Bronchial epithelial cell (primary cell): Measurements from ENCODE around the gene URGCP. TPM values are rescaled to one million over a fixed set of nuclear protein-coding genes. Genes with fewer than 3 reads are reported as not detected.
"Not testable (repeated sequence)": the region's sequence is repeated elsewhere in the genome, so short reads cannot be mapped to it uniquely, and the experiment has no call there.

Experiments used
- DNase-seq: peaks from one replicate; pipeline ENCODE4 v3.0.0-alpha.2; 2010; ENCODE audit warnings: low read depth
- FAIRE-seq: peaks from 2 replicates; lab custom pipeline; 2011; peaks lifted over from hg19 to GRCh38; lab: Jason Lieb, UNC
- H3K27me3 ChIP-seq: 2 replicates; pipeline ENCODE4 v1.5.1; 2011; ENCODE audit warnings: low read length; ENCODE audit not compliant: control insufficient read depth, insufficient read depth
- H3K36me3 ChIP-seq: 2 replicates; pipeline ENCODE4 v1.5.1; 2011; ENCODE audit warnings: low read length; ENCODE audit not compliant: control insufficient read depth, insufficient read depth
- H3K4me3 ChIP-seq: 2 replicates; pipeline ENCODE4 v1.5.1; 2011; ENCODE audit warnings: mild to moderate bottlenecking, low read depth, low read length, control low read depth
- total RNA-seq: library from RNA; depleted of rRNA; stranded (reverse); fragments of >200 nt; gene quantifications from 2 replicates; pipeline ENCODE4 v1.2.1, GENCODE V29; 2014
- TF ChIP-seq, protein P1 (sequence below): IDR thresholded peaks from 2 replicates; pipeline ENCODE4 v1.5.1; 2011; ENCODE audit warnings: mild to moderate bottlenecking, moderate library complexity, low read length, control low read depth, inconsistent platforms; ENCODE audit not compliant: insufficient read depth, severe bottlenecking

URGCP gene
- total RNA-seq, 1 donor from 2014 or later, result 31.3 TPM

GRCh38 chr7:43838201-43838658, 68.2 kb downstream of the URGCP start:
- Histone ChIP-seq H3K36me3 (no peaks in the 10 kb centered on the region), H3K4me3 (no peak overlapping the region), H3K27me3 (no peaks in the 10 kb centered on the region)
- FAIRE-seq, result no peak
- DNase-seq, result no peak
- TF ChIP-seq, protein P1, sequence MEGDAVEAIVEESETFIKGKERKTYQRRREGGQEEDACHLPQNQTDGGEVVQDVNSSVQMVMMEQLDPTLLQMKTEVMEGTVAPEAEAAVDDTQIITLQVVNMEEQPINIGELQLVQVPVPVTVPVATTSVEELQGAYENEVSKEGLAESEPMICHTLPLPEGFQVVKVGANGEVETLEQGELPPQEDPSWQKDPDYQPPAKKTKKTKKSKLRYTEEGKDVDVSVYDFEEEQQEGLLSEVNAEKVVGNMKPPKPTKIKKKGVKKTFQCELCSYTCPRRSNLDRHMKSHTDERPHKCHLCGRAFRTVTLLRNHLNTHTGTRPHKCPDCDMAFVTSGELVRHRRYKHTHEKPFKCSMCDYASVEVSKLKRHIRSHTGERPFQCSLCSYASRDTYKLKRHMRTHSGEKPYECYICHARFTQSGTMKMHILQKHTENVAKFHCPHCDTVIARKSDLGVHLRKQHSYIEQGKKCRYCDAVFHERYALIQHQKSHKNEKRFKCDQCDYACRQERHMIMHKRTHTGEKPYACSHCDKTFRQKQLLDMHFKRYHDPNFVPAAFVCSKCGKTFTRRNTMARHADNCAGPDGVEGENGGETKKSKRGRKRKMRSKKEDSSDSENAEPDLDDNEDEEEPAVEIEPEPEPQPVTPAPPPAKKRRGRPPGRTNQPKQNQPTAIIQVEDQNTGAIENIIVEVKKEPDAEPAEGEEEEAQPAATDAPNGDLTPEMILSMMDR, result no peak

DNA sequence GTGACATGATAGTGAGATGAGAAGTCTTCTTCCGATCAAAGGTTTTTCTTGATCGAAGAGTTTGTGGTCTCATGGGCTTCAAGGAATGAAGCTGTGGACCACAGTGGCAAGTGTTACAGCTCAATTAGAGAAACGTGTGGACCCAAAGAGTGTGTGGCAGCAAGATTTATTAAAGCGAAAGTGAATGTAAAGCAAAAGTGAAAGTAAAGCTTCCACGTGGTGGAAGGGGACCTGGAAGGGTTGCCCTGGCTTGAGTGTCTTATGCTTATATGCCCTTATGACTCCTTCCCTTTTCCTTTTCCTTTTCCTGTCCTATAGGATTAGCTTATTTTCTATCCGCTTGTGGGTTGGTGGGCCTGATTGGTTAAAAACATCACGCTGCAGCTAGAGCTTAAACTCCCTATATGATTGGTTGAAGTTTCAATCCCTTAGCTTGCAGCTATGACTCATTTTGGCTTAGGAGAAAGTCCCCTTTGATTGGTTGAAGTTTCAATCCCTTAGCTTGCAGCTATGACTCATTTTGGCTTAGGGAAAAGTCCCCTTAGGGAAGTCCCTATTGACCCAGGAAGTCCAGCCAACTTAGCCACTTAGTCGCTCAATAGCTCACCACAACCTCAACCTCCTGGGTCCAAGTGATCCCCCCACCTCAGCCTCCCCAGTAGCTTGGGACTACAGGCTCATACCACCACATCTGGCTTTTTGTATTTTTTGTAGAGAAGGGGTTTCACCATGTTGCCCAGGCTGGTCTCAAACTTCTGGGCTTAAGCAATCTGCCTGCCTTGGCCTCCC, 71.7 kb downstream of the URGCP start:
- Histone ChIP-seq H3K36me3 (no peaks in the 10 kb centered on the region), H3K4me3 (no peak overlapping the region), H3K27me3 (no peaks in the 10 kb centered on the region)
- DNase-seq (peak; percentile 64), FAIRE-seq (no peak)
- TF ChIP-seq, protein P1, result no peak

DNA sequence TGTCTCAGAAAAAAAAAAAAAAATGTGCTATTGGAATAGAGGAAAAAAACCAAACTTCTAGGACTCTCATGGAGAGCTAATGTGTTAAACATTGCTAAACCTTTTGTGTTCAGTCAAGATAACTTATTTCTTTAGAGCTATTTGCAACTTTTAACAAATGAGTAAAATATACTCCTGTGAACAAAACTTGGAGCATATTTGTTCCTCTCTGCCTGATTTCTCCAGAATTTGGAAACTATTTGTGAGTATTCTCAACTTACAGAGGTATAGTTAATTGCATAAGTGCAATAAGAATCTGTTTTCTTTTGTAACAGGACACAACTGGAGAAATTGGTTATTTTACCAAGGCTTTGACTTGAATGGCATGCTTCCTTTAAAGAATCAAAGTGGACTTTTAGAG, 75.5 kb downstream of the URGCP start:
- not testable (repeated sequence) for H3K36me3 ChIP-seq, H3K4me3 ChIP-seq, H3K27me3 ChIP-seq, FAIRE-seq, DNase-seq

Other genes starting within 250 kb of the URGCP start
- gene COA1, start 177.1 kb downstream of the URGCP start, total RNA-seq, result 41.6 and 50.0 TPM in 2 replicates
- 29.7 and 39.4 TPM in 2 replicates for gene BLVRA, start 147.9 kb downstream of the URGCP start, total RNA-seq
- 83.2 and 110 TPM in 2 replicates for gene MRPS24, start 37.1 kb downstream of the URGCP start, total RNA-seq
- gene UBE2D4, start 19.8 kb upstream of the URGCP start, total RNA-seq, result 3.7 and 3.9 TPM in 2 replicates
- gene SPDYE1, start 91.3 kb upstream of the URGCP start, total RNA-seq, result not detected in 2 replicates
- 87.9 and 110 TPM in 2 replicates for gene DBNL, start 138.1 kb upstream of the URGCP start, total RNA-seq
- 0.53 and 0.90 TPM in 2 replicates for gene PGAM2, start 159.0 kb upstream of the URGCP start, total RNA-seq
- gene POLM, start 175.9 kb upstream of the URGCP start, total RNA-seq, result 6.3 and 7.7 TPM in 2 replicates
- 0.26 TPM in 2 replicates for gene AEBP1, start 197.7 kb upstream of the URGCP start, total RNA-seq
- gene POLD2, start 217.0 kb upstream of the URGCP start, total RNA-seq, result 103 and 122 TPM in 2 replicates
- not detected in 2 replicates for gene MYL7, start 234.7 kb upstream of the URGCP start, total RNA-seq